K562 (cell line): ENCODE data around the gene CLEC4D.

Experiments used
- DPF2 ChIP-seq: fragments of 450-650 bp; IDR thresholded peaks from 2 replicates; pipeline ENCODE4 v1.6.1; 2016
- EP300 ChIP-seq: IDR thresholded peaks from 2 replicates; pipeline ENCODE4 v1.6.1; 2012; ENCODE audit warnings: low read length, improper control_type of control experiment
- FOXJ3 ChIP-seq: sonication (generic); formaldehyde crosslinking; IDR thresholded peaks from 2 replicates; pipeline ENCODE4 v1.4.0; 2020; ENCODE audit warnings: mild to moderate bottlenecking, missing genetic modification reagents
- KLF13 ChIP-seq: fragments of 450-650 bp; IDR thresholded peaks from 2 replicates; pipeline ENCODE4 v1.6.1; 2016; ENCODE audit warnings: missing genetic modification characterization, low read depth, mild to moderate bottlenecking, missing compliant biosample characterization, moderate library complexity, borderline replicate concordance
- POLR2A ChIP-seq: fragments of 450-650 bp; conservative IDR thresholded peaks from 2 replicates; pipeline ENCODE4 v1.6.1; 2016
- POLR2AphosphoS5 ChIP-seq: IDR thresholded peaks from 2 replicates; pipeline ENCODE4 v1.6.1; 2011; ENCODE audit warnings: mild to moderate bottlenecking, low read depth, low read length, moderate library complexity; ENCODE audit not compliant: control insufficient read depth, insufficient read depth
- ZNF583 ChIP-seq: fragments of 250-450 bp; sonication (Bioruptor Pico); IDR thresholded peaks from 2 replicates; pipeline ENCODE4 v1.4.0; 2020

GRCh38 chr12:8499616-8500015 lies 13.7 kb upstream of the CLEC4D start:
- TF ChIP-seq FOXJ3 (no peak), KLF13 (tag) (no peak), EP300 (no peak), ZNF583 (CRISPR knock-in tag) (no peak), POLR2AphosphoS5 (no peak), POLR2A (no peak), DPF2 (no peak)
